Loucy (cell line): ENCODE results near the gene OVOL1.

ENCODE experiments used
- H2AFZ ChIP-seq: fragments of 200-600 bp; sonication (generic); 2 replicates; pipeline ENCODE4 v1.6.0; 2016; ENCODE audit warnings: antibody characterized with exemption, mild to moderate bottlenecking, low read length, moderate library complexity
- H3F3A ChIP-seq: fragments of 200-600 bp; 2 replicates; pipeline ENCODE4 v1.6.0; 2016; ENCODE audit warnings: antibody characterized with exemption, low read depth, mild to moderate bottlenecking
- H3K27me3 ChIP-seq: fragments of 200-600 bp; sonication (generic); 2 replicates; pipeline ENCODE4 v1.6.1; 2014; ENCODE audit warnings: low read length, mild to moderate bottlenecking; ENCODE audit not compliant: insufficient read depth, poor library complexity, severe bottlenecking
- H3K36me3 ChIP-seq: fragments of 200-600 bp; sonication (generic); 2 replicates; pipeline ENCODE4 v1.6.1; 2016; ENCODE audit warnings: low read length; ENCODE audit not compliant: insufficient read depth
- H3K4me1 ChIP-seq: fragments of 200-600 bp; sonication (generic); 2 replicates; pipeline ENCODE4 v1.5.1; 2014; ENCODE audit warnings: low read length, mild to moderate bottlenecking; ENCODE audit not compliant: insufficient read depth, poor library complexity, severe bottlenecking
- H3K4me2 ChIP-seq: fragments of 200-600 bp; sonication (generic); 2 replicates; pipeline ENCODE4 v1.6.0; 2014; ENCODE audit warnings: antibody characterized with exemption, low read length, low read depth, mild to moderate bottlenecking; ENCODE audit not compliant: poor library complexity, severe bottlenecking
- H3K4me3 ChIP-seq: fragments of 200-600 bp; sonication (generic); 2 replicates; pipeline ENCODE4 v1.5.1; 2014; ENCODE audit warnings: low read length, mild to moderate bottlenecking, mixed read lengths; ENCODE audit not compliant: poor library complexity, severe bottlenecking
- H3K79me2 ChIP-seq: fragments of 200-600 bp; sonication (generic); 2 replicates; pipeline ENCODE4 v1.6.1; 2014; ENCODE audit warnings: low read length; ENCODE audit not compliant: insufficient read depth
- H3K9ac ChIP-seq: fragments of 200-600 bp; sonication (generic); 2 replicates; pipeline ENCODE4 v1.6.0; 2014; ENCODE audit warnings: mild to moderate bottlenecking, low read depth, low read length, moderate library complexity; ENCODE audit not compliant: poor library complexity, severe bottlenecking
- H3K9me2 ChIP-seq: fragments of 200-600 bp; sonication (generic); replicated peaks from 2 replicates; pipeline ENCODE4 v1.6.1; 2016; ENCODE audit warnings: low read depth, low read length, mixed read lengths
- H3K9me3 ChIP-seq: fragments of 200-600 bp; sonication (generic); 2 replicates; pipeline ENCODE4 v1.6.1; 2014; ENCODE audit warnings: mild to moderate bottlenecking, antibody characterized with exemption, low read length, low read depth; ENCODE audit not compliant: insufficient read depth
- H4K20me1 ChIP-seq: fragments of 200-600 bp; sonication (generic); 2 replicates; pipeline ENCODE4 v1.6.0; 2014; ENCODE audit warnings: antibody characterized with exemption, low read length, mild to moderate bottlenecking; ENCODE audit not compliant: insufficient read depth, poor library complexity, severe bottlenecking
- EZH2phosphoT487 ChIP-seq: fragments of 200-600 bp; IDR thresholded peaks from 2 replicates; pipeline ENCODE4 v1.6.1; 2018; ENCODE audit warnings: antibody characterized with exemption, mild to moderate bottlenecking, moderate library complexity, borderline replicate concordance
- TF ChIP-seq, protein P1 (sequence below): fragments of 200-600 bp; sonication (generic); conservative IDR thresholded peaks from 2 replicates; pipeline ENCODE4 v1.5.1; 2014; ENCODE audit warnings: mild to moderate bottlenecking, antibody characterized with exemption, low read length

OVOL1 gene

DNA sequence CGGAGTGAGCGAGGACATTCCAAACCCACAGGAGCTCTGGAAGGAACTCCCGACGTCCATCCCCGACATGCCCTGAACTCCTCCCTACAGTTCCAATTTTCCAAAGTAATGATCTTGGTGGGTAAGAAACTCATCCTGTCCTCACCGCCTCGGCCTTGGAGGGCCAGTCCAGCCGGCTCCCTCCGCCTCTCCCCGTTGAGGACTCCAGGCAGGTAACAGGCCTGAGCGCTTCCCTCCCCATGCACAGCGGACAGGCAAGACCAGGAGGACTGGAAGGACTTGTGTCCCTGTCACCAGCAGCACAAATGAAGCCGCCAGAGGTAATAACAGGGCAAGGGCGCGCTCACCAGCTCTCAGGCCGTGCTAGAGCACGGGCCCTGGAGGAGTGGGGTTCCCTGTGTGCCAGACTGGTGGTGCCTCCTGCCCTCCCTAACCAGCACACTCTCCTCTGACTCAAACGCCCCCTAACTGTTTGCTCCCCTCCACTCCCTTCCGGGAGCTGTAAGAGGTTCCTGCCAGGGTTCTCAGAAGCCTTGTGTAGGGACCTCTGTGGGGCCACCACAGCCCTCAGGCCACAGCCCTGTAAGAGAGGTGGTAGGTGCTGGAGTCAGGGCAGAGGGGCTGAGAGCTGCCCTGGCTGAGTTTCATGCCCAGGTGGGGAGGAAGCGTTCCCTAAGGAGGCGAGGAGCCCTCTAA lies 17.1 kb downstream of the OVOL1 start:
- Histone ChIP-seq H3K27me3 (no peaks in the 10 kb centered on the region), H3K36me3 (no peaks in the 10 kb centered on the region), H3K9me3 (no peaks in the 10 kb centered on the region), H3F3A (no peaks in the 10 kb centered on the region), H2AFZ (no peak overlapping the region), H3K4me2 (no peak overlapping the region), H3K9me2 (no peaks in the 10 kb centered on the region), H3K79me2 (no peaks in the 10 kb centered on the region), H4K20me1 (no peaks in the 10 kb centered on the region), H3K9ac (no peak overlapping the region), H3K4me1 (no peaks in the 10 kb centered on the region), H3K4me3 (no peak overlapping the region)
- no peak for TF ChIP-seq EZH2phosphoT487
- TF ChIP-seq, protein P1, sequence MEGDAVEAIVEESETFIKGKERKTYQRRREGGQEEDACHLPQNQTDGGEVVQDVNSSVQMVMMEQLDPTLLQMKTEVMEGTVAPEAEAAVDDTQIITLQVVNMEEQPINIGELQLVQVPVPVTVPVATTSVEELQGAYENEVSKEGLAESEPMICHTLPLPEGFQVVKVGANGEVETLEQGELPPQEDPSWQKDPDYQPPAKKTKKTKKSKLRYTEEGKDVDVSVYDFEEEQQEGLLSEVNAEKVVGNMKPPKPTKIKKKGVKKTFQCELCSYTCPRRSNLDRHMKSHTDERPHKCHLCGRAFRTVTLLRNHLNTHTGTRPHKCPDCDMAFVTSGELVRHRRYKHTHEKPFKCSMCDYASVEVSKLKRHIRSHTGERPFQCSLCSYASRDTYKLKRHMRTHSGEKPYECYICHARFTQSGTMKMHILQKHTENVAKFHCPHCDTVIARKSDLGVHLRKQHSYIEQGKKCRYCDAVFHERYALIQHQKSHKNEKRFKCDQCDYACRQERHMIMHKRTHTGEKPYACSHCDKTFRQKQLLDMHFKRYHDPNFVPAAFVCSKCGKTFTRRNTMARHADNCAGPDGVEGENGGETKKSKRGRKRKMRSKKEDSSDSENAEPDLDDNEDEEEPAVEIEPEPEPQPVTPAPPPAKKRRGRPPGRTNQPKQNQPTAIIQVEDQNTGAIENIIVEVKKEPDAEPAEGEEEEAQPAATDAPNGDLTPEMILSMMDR: no peak

DNA sequence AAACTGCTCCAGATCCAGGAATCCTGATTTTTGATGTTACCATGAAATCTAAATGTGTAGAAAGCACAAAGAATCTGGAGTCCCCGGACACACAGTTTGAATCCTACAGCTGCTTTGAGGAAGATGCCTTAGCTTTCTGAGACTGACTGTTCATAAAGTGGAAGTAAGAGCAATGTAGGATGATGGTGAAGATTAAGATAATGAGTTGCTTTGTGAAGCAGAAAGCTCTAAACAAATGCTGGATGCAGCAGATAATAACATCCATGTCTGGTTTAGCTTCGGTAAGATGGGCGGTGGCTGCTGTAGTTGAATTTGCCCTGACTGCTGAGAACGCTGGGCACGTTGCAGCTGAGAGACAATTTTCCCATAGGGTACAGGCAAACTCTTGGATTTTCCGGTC lies 20.1 kb downstream of the OVOL1 start:
- Histone ChIP-seq H3K9ac (no peak overlapping the region), H3K79me2 (no peaks in the 10 kb centered on the region), H2AFZ (no peak overlapping the region), H3K4me2 (no peak overlapping the region), H3K9me2 (no peaks in the 10 kb centered on the region), H3K27me3 (no peaks in the 10 kb centered on the region), H3K4me1 (no peaks in the 10 kb centered on the region), H3K9me3 (no peaks in the 10 kb centered on the region), H3K4me3 (no peak overlapping the region), H4K20me1 (no peaks in the 10 kb centered on the region), H3K36me3 (no peaks in the 10 kb centered on the region), H3F3A (no peaks in the 10 kb centered on the region)
- TF ChIP-seq, protein P1: no peak
- no peak for TF ChIP-seq EZH2phosphoT487

DNA sequence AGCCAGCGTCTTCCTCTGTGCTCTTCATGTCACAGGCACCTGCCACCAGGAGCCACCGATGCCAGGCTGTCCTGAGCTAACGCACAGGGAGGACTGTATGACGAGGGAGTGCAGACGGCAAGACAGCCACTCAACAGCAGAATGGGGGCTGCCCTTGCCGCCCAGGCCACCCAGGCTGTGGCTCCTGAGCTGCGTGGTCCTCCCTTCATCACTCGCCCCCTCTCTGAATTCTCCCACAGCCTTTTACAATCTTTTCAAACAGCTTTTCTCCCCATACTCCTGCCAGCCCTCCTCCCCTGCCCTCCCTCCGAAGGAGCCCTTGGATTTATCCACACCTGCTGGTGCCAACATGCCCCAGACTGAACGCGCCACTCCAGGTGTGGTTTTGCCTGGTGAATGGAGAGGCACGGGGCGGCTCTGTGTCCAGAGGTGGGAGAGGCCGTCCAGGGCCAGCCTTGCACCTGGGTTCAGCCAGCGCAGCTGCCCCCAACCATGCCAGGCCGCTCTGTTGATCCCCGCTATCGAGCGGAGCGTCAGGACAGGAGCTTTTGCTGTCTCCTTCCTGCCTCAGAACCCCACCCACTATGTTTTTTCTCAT lies 22.0 kb downstream of the OVOL1 start:
- H3K4me2 ChIP-seq: no peak overlapping the region
- no peaks in the 10 kb centered on the region for H3K4me1 ChIP-seq
- no peak overlapping the region for H3K9ac ChIP-seq
- H3K9me2 ChIP-seq: no peaks in the 10 kb centered on the region
- no peak overlapping the region for H3K4me3 ChIP-seq
- H3K36me3 ChIP-seq: no peaks in the 10 kb centered on the region
- H4K20me1 ChIP-seq: no peaks in the 10 kb centered on the region
- H2AFZ ChIP-seq: no peak overlapping the region
- peaks cover 4% of the 10 kb centered on the region; the same call in 1 of the 2 replicates for H3F3A ChIP-seq
- no peaks in the 10 kb centered on the region for H3K9me3 ChIP-seq
- no peaks in the 10 kb centered on the region for H3K79me2 ChIP-seq
- H3K27me3 ChIP-seq: no peaks in the 10 kb centered on the region
- TF ChIP-seq EZH2phosphoT487: no peak
- TF ChIP-seq, protein P1: no peak
